HUES64 (cell line): Measurements from ENCODE around the gene COL25A1.
"Not testable (repeated sequence)": the region's sequence is repeated elsewhere in the genome, so short reads cannot be mapped to it uniquely, and the experiment has no call there.

ENCODE experiments used
- H3K27ac ChIP-seq: 2 replicates; pipeline ENCODE4 v1.7.0; 2013; ENCODE audit warnings: low read depth, low read length, inconsistent platforms
- H3K27me3 ChIP-seq: 2 replicates; pipeline ENCODE4 v1.6.1; 2013; ENCODE audit warnings: mild to moderate bottlenecking, low read length; ENCODE audit not compliant: insufficient read depth
- H3K36me3 ChIP-seq: 2 replicates; pipeline ENCODE4 v1.6.1; 2013; ENCODE audit warnings: mild to moderate bottlenecking, low read length; ENCODE audit not compliant: insufficient read depth
- H3K4me1 ChIP-seq: 2 replicates; pipeline ENCODE4 v1.6.1; 2013; ENCODE audit warnings: mild to moderate bottlenecking, low read length, moderate library complexity; ENCODE audit not compliant: insufficient read depth
- H3K4me3 ChIP-seq: 2 replicates; pipeline ENCODE4 v1.5.1; 2013; ENCODE audit warnings: mild to moderate bottlenecking, low read length, moderate library complexity
- H3K9ac ChIP-seq: 2 replicates; pipeline ENCODE4 v1.6.1; 2013; ENCODE audit warnings: mild to moderate bottlenecking, low read depth, low read length
- H3K9me3 ChIP-seq: 2 replicates; pipeline ENCODE4 v1.6.1; 2013; ENCODE audit warnings: low read depth, low read length; ENCODE audit not compliant: insufficient read depth
- WGBS: fragments of 150-250, 120-280 bp; methylation state at CpG from one replicate; pipeline ENCODE4 v1.1.7; 2013; ENCODE audit warnings: missing lambda C conversion rate; 5-methylcytosine and 5-hydroxymethylcytosine counted together

The COL25A1 gene

GRCh38 chr4:109121561-109121960 lies 180.9 kb downstream of the COL25A1 start:
- no peaks in the 10 kb centered on the region for H3K9me3 ChIP-seq
- 96% methylated on average over 1 of the region's 1 CpG for WGBS
- H3K27ac ChIP-seq, result no peak overlapping the region
- peaks cover 7% of the 10 kb centered on the region for H3K4me1 ChIP-seq
- H3K27me3 ChIP-seq, result no peaks in the 10 kb centered on the region
- no peak overlapping the region for H3K9ac ChIP-seq
- H3K36me3 ChIP-seq, result no peaks in the 10 kb centered on the region
- no peak overlapping the region for H3K4me3 ChIP-seq

- Histone ChIP-seq H3K9me3 (no peaks in the 10 kb centered on the region), H3K27me3 (no peaks in the 10 kb centered on the region), H3K36me3 (no peaks in the 10 kb centered on the region), H3K9ac (no peak overlapping the region), H3K27ac (no peak overlapping the region), H3K4me3 (no peak overlapping the region), H3K4me1 (peaks cover 1% of the 10 kb centered on the region; the same call in 1 of the 2 replicates)
- WGBS, result 100% methylated on average over 1 of the region's 1 CpG
Observed at GRCh38 chr4:109119852-109120251, 182.6 kb downstream of the COL25A1 start.

GRCh38 chr4:109118635-109119034 lies 183.8 kb downstream of the COL25A1 start:
- Histone ChIP-seq H3K27me3 (no peaks in the 10 kb centered on the region), H3K27ac (no peak overlapping the region), H3K36me3 (no peaks in the 10 kb centered on the region), H3K4me3 (no peak overlapping the region), H3K9me3 (no peaks in the 10 kb centered on the region), H3K4me1 (no peaks in the 10 kb centered on the region), H3K9ac (no peak overlapping the region)
- WGBS, result 92% methylated on average over 1 of the region's 2 CpGs

- WGBS, result 97% methylated on average over 3 of the region's 3 CpGs
- H3K27ac ChIP-seq, result no peak overlapping the region
- H3K36me3 ChIP-seq, result no peaks in the 10 kb centered on the region
- H3K9ac ChIP-seq, result no peak overlapping the region
- H3K4me1 ChIP-seq, result no peaks in the 10 kb centered on the region
- H3K4me3 ChIP-seq, result no peak overlapping the region
- H3K27me3 ChIP-seq, result no peaks in the 10 kb centered on the region
- no peaks in the 10 kb centered on the region for H3K9me3 ChIP-seq
Observed at GRCh38 chr4:109114501-109114900, 188.0 kb downstream of the COL25A1 start.

GRCh38 chr4:109113521-109113920 lies 188.9 kb downstream of the COL25A1 start:
- WGBS, result 97% methylated on average over 2 of the region's 2 CpGs
- Histone ChIP-seq H3K36me3 (no peaks in the 10 kb centered on the region), H3K27me3 (no peaks in the 10 kb centered on the region), H3K9me3 (no peaks in the 10 kb centered on the region), H3K4me1 (no peaks in the 10 kb centered on the region), H3K4me3 (no peak overlapping the region), H3K27ac (no peak overlapping the region), H3K9ac (no peak overlapping the region)

GRCh38 chr4:109111031-109111430 lies 191.4 kb downstream of the COL25A1 start:
- 90% methylated on average over 2 of the region's 3 CpGs for WGBS

GRCh38 chr4:109108215-109108614 lies 194.2 kb downstream of the COL25A1 start:
- WGBS, result no CpG with 5 or more reads among the region's 2 CpGs
- H3K27me3 ChIP-seq, H3K4me3 ChIP-seq, H3K9me3 ChIP-seq, H3K4me1 ChIP-seq, H3K36me3 ChIP-seq, H3K27ac ChIP-seq, H3K9ac ChIP-seq: not testable (repeated sequence)

More at GRCh38 chr4:109111031-109111430, 191.4 kb downstream of the COL25A1 start:
- no peak overlapping the region for H3K4me3 ChIP-seq
- H3K9me3 ChIP-seq, result no peaks in the 10 kb centered on the region
- no peaks in the 10 kb centered on the region for H3K27me3 ChIP-seq
- no peaks in the 10 kb centered on the region for H3K36me3 ChIP-seq
- no peak overlapping the region for H3K27ac ChIP-seq
- H3K9ac ChIP-seq, result no peak overlapping the region
- no peaks in the 10 kb centered on the region for H3K4me1 ChIP-seq

GRCh38 chr4:109094056-109094455 lies 208.4 kb downstream of the COL25A1 start:
- H3K36me3 ChIP-seq, result no peaks in the 10 kb centered on the region
- H3K4me3 ChIP-seq, result no peak overlapping the region
- H3K9ac ChIP-seq, result no peak overlapping the region
- H3K27me3 ChIP-seq, result no peaks in the 10 kb centered on the region
- WGBS, result no CpG with 5 or more reads among the region's 1 CpG
- no peaks in the 10 kb centered on the region for H3K4me1 ChIP-seq
- no peaks in the 10 kb centered on the region for H3K9me3 ChIP-seq
- no peak overlapping the region for H3K27ac ChIP-seq

GRCh38 chr4:109091727-109092409 lies 210.6 kb downstream of the COL25A1 start:
- H3K4me3 ChIP-seq, result no peak overlapping the region
- H3K27ac ChIP-seq, result no peak overlapping the region
- no peaks in the 10 kb centered on the region for H3K9me3 ChIP-seq
- WGBS, result 93% methylated on average over 9 of the region's 9 CpGs
- H3K27me3 ChIP-seq, result no peaks in the 10 kb centered on the region
- no peaks in the 10 kb centered on the region for H3K36me3 ChIP-seq
- no peak overlapping the region for H3K9ac ChIP-seq
- H3K4me1 ChIP-seq, result 0 out of 2 replicates have a peak, but pooled peaks cover 6% of the 10 kb centered on the region

- Histone ChIP-seq H3K4me3 (no peak overlapping the region), H3K9me3 (no peaks in the 10 kb centered on the region), H3K4me1 (0 out of 2 replicates have a peak, but pooled peaks cover 6% of the 10 kb centered on the region), H3K36me3 (no peaks in the 10 kb centered on the region), H3K27ac (no peak overlapping the region), H3K27me3 (no peaks in the 10 kb centered on the region), H3K9ac (no peak overlapping the region)
- whole genome bisulfite sequencing, result 83% methylated on average over 3 of the region's 3 CpGs
Observed at GRCh38 chr4:109083911-109084310, 218.5 kb downstream of the COL25A1 start.

GRCh38 chr4:109079731-109080130 lies 222.7 kb downstream of the COL25A1 start:
- Histone ChIP-seq H3K4me1 (no peaks in the 10 kb centered on the region), H3K4me3 (no peak overlapping the region), H3K27ac (no peak overlapping the region), H3K9ac (no peak overlapping the region), H3K27me3 (no peaks in the 10 kb centered on the region), H3K9me3 (no peaks in the 10 kb centered on the region), H3K36me3 (no peaks in the 10 kb centered on the region)
- WGBS, result 71% methylated on average over 3 of the region's 4 CpGs

GRCh38 chr4:109079201-109079600 lies 223.3 kb downstream of the COL25A1 start:
- H3K36me3 ChIP-seq, result no peaks in the 10 kb centered on the region
- H3K27me3 ChIP-seq, result no peaks in the 10 kb centered on the region
- no peaks in the 10 kb centered on the region for H3K4me1 ChIP-seq
- 0 out of 2 replicates have a peak, but pooled peaks cover 4% of the 10 kb centered on the region for H3K9me3 ChIP-seq
- 100% methylated on average over 1 of the region's 2 CpGs for WGBS
- H3K27ac ChIP-seq, result no peak overlapping the region
- H3K9ac ChIP-seq, result no peak overlapping the region
- H3K4me3 ChIP-seq, result no peak overlapping the region
